Mucosa of descending colon (tissue), 3 donors: Measurements from ENCODE around the gene GPR12. TPM values are rescaled to one million over a fixed set of nuclear protein-coding genes. Genes with fewer than 3 reads are reported as not detected.

Source experiments
- ATAC-seq: fragments of 200-7000 bp; cut with Tn5 transposase; one replicate; pipeline ENCODE4 v1.9.1; 2020; ENCODE audit warnings: mild to moderate bottlenecking, moderate library complexity
- DNase-seq, 3 donors: peaks; one replicate each; pipeline ENCODE4 v3.0.0-alpha.2; 2020
- H3K36me3 ChIP-seq: fragments of 200-600 bp; one replicate; pipeline ENCODE4 v1.8.0; 2021; ENCODE audit warnings: low read depth, mild to moderate bottlenecking
- H3K4me1 ChIP-seq: fragments of 200-600 bp; one replicate; pipeline ENCODE4 v1.8.0; 2021; ENCODE audit warnings: low read depth, mild to moderate bottlenecking
- H3K4me3 ChIP-seq: fragments of 200-600 bp; one replicate; pipeline ENCODE4 v1.8.0; 2021; ENCODE audit warnings: mild to moderate bottlenecking
- H3K9me3 ChIP-seq: fragments of 200-600 bp; one replicate; pipeline ENCODE4 v1.8.0; 2021; ENCODE audit warnings: mild to moderate bottlenecking
- CTCF ChIP-seq: fragments of 200-600 bp; IDR thresholded peaks from one replicate; pipeline ENCODE4 v1.8.0; 2022; ENCODE audit warnings: antibody characterized with exemption, mild to moderate bottlenecking
- intact Hi-C, 2 donors: fragments of 100-400 bp; cut with DNase I in 1 of 2; cut with micrococcal nuclease in 1 of 2; formaldehyde crosslinking; loops; one replicate each; pipeline versions ENCODE4 v1.11.0 to v1.11.1; 2022; cut with DNase I, micrococcal nuclease
- total RNA-seq, 3 donors: library from RNA; stranded (reverse); fragmentation: NEBNext Ultra II Directional in 2 of 3; extraction: Animal tissue kit (Norgen Biotek cat#: 25700) in 2 of 3; gene quantifications; one replicate each; pipeline versions ENCODE4 v1.2.1 to v1.2.4, GENCODE V29; 2021 to 2023
- donor health status: DM: no; HTN: no; CAD: no; lungs with moderate emphysema.
- donor health status: DM: no; HTN: no; CAD: no.
- donor health status: DM: no; HTN: yes; CAD: no.

The GPR12 gene
- total RNA-seq, 3 donors from 2014 or later: not detected

- ATAC-seq (no peak), DNase-seq (no peak)
- intact Hi-C loops: no loop called here
- no peaks in the 10 kb centered on the region for H3K9me3 ChIP-seq
- H3K4me3 ChIP-seq: no peak overlapping the region
- no peaks in the 10 kb centered on the region for H3K36me3 ChIP-seq
- TF ChIP-seq CTCF: no peak
- no peaks in the 10 kb centered on the region for H3K4me1 ChIP-seq
Observed at GRCh38 chr13:26722321-26722720, 38.3 kb downstream of the GPR12 start.

- no peaks in the 10 kb centered on the region for H3K36me3 ChIP-seq
- no peak overlapping the region for H3K4me3 ChIP-seq
- no peak for TF ChIP-seq CTCF
- peak; percentile 74 for ATAC-seq
- no peaks in the 10 kb centered on the region for H3K4me1 ChIP-seq
- DNase-seq: peak; percentile 6 to 57 (median 35)
- H3K9me3 ChIP-seq: no peaks in the 10 kb centered on the region
- intact Hi-C loops: no loop called here
Observed at GRCh38 chr13:26721251-26722121, 39.1 kb downstream of the GPR12 start.

- H3K4me3 ChIP-seq: no peak overlapping the region
- H3K4me1 ChIP-seq: no peaks in the 10 kb centered on the region
- no peak for DNase-seq
- intact Hi-C loops: no loop called here
- no peak for ATAC-seq
- H3K9me3 ChIP-seq: no peaks in the 10 kb centered on the region
- TF ChIP-seq CTCF: no peak
- no peaks in the 10 kb centered on the region for H3K36me3 ChIP-seq
Observed at GRCh38 chr13:26719356-26719945, 41.1 kb downstream of the GPR12 start.

- Histone ChIP-seq H3K4me3 (no peak overlapping the region), H3K4me1 (no peaks in the 10 kb centered on the region), H3K36me3 (no peaks in the 10 kb centered on the region), H3K9me3 (no peaks in the 10 kb centered on the region)
- no peak for TF ChIP-seq CTCF
- no peak for DNase-seq
- ATAC-seq: no peak
- intact Hi-C loops: no loop called here
Observed at GRCh38 chr13:26718872-26719271, 41.7 kb downstream of the GPR12 start.

- DNase-seq (no peak), ATAC-seq (no peak)
- intact Hi-C loops: no loop called here
- Histone ChIP-seq H3K9me3 (no peaks in the 10 kb centered on the region), H3K4me1 (no peaks in the 10 kb centered on the region), H3K4me3 (no peak overlapping the region), H3K36me3 (no peaks in the 10 kb centered on the region)
- TF ChIP-seq CTCF: no peak
Observed at GRCh38 chr13:26718146-26718545, 42.4 kb downstream of the GPR12 start.
